ENCODE data around the gene MEGF8.

- no peak for TF ChIP-seq CTCF (IDR thresholded peaks at IDR 0.05)
- TF ChIP-seq POLR2A (IDR thresholded peaks at IDR 0.05) = no peak
Observed at GRCh38 chr19:42288881-42289555, 36.4 kb upstream of the MEGF8 start.
